Tibial nerve (tissue), 4 donors: ENCODE results near the gene MSRB3. TPM values are rescaled to one million over a fixed set of nuclear protein-coding genes. Genes with fewer than 3 reads are reported as not detected.

Experiments
- DNase-seq, 2 donors: peaks; one replicate each; pipeline ENCODE4 v3.0.0-alpha.2; 2019; ENCODE audit warnings: low spot score in 2 of 2
- H3K27ac ChIP-seq, 4 donors: fragments of 200-600 bp; sonication (generic) in 3 of 4; one replicate each; pipeline ENCODE4 v1.5.1; 2017 to 2019; ENCODE audit warnings: mild to moderate bottlenecking in 1 of 4
- H3K27me3 ChIP-seq, 2 donors: fragments of 200-600 bp; sonication (generic) in 1 of 2; one replicate each; pipeline versions ENCODE4 v1.5.1 to v1.6.0; 2017 to 2019
- H3K36me3 ChIP-seq, 3 donors: fragments of 200-600 bp; sonication (generic); one replicate each; pipeline ENCODE4 v1.5.1; 2018 to 2019
- H3K4me1 ChIP-seq, 4 donors: fragments of 200-600 bp; sonication (generic) in 3 of 4; one replicate each; pipeline ENCODE4 v1.5.1; 2017 to 2019
- H3K4me3 ChIP-seq, 4 donors: fragments of 200-600 bp; sonication (generic) in 3 of 4; one replicate each; pipeline ENCODE4 v1.5.1; 2017 to 2019; ENCODE audit warnings: mild to moderate bottlenecking in 1 of 4, moderate library complexity in 1 of 4
- H3K9me3 ChIP-seq, 4 donors: fragments of 200-600 bp; sonication (generic) in 3 of 4; one replicate each; pipeline ENCODE4 v1.5.1; 2017 to 2019
- EP300 ChIP-seq, 2 donors: sonication (generic); formaldehyde crosslinking; IDR thresholded peaks; one replicate each; pipeline ENCODE4 v1.6.1; 2017; ENCODE audit warnings: antibody characterized with exemption in 2 of 2, mild to moderate bottlenecking in 1 of 2
- POLR2A ChIP-seq, 2 donors: fragments of 450-650 bp; IDR thresholded peaks; one replicate each; pipeline ENCODE4 v1.6.1; 2017; ENCODE audit warnings: antibody characterized with exemption in 2 of 2, mild to moderate bottlenecking in 2 of 2, moderate library complexity in 2 of 2
- WGBS, 2 donors: methylation state at CpG; one replicate each; pipeline ENCODE4 v1.1.5; 2018; 5-methylcytosine and 5-hydroxymethylcytosine counted together
- total RNA-seq, 4 donors: library from RNA; depleted of rRNA; stranded (reverse); fragments of >200 nt; gene quantifications; one replicate each; pipeline ENCODE4 v1.1.0, GENCODE V29; 2016
- TF ChIP-seq, protein P1 (sequence below), 5 experiments: fragments of 200-600 bp in 3 of 5; fragments of 450-650 bp in 2 of 5; sonication (generic) in 3 of 5; IDR thresholded peaks; one replicate each; pipeline ENCODE4 v1.5.1; 2016 to 2019; ENCODE audit warnings: antibody characterized with exemption in 5 of 5, mild to moderate bottlenecking in 3 of 5, moderate library complexity in 2 of 5

The MSRB3 gene
- total RNA-seq, 4 donors from 2014 or later, result 42.0 to 64.0 (median 47.9) TPM

DNA sequence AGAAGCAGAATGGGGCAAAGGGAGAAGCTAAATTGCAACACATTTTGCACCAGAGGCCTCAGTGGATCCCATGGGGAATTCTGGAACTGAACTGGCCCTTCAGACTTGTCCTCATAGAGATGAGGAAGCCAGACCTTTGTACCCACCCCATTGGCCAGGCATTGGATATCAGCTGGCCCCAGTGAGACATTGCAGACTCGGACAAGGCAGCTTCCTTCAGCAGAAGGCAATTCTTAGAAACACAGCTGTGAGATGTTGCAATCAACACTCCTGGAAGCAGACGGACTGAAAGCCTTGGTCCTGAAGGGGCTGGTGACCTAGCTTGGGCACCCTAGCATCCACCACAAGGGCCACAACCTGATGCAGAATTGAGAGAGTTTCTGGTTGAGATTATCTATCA lies 218.1 kb downstream of the MSRB3 start:
- H3K4me1 ChIP-seq, result peaks cover 0 to 31% (median 0%) of the 10 kb centered on the region in 4 donors
- no peak for DNase-seq
- TF ChIP-seq, protein P1, sequence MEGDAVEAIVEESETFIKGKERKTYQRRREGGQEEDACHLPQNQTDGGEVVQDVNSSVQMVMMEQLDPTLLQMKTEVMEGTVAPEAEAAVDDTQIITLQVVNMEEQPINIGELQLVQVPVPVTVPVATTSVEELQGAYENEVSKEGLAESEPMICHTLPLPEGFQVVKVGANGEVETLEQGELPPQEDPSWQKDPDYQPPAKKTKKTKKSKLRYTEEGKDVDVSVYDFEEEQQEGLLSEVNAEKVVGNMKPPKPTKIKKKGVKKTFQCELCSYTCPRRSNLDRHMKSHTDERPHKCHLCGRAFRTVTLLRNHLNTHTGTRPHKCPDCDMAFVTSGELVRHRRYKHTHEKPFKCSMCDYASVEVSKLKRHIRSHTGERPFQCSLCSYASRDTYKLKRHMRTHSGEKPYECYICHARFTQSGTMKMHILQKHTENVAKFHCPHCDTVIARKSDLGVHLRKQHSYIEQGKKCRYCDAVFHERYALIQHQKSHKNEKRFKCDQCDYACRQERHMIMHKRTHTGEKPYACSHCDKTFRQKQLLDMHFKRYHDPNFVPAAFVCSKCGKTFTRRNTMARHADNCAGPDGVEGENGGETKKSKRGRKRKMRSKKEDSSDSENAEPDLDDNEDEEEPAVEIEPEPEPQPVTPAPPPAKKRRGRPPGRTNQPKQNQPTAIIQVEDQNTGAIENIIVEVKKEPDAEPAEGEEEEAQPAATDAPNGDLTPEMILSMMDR (IDR thresholded peaks at IDR 0.05), result no peak
- TF ChIP-seq POLR2A (IDR thresholded peaks at IDR 0.05), result no peak
- no peak for TF ChIP-seq EP300 (IDR thresholded peaks at IDR 0.05)
- no peak overlapping the region for H3K27ac ChIP-seq
- no peaks in the 10 kb centered on the region for H3K9me3 ChIP-seq
- no peak overlapping the region for H3K4me3 ChIP-seq
- WGBS, 2 donors, result 66 to 84% methylated on average over 2 of the region's 2 CpGs
- no peaks in the 10 kb centered on the region for H3K36me3 ChIP-seq
- H3K27me3 ChIP-seq, result no peaks in the 10 kb centered on the region

GRCh38 chr12:65497660-65498059 lies 219.2 kb downstream of the MSRB3 start:
- peaks cover 0 to 34% (median 0%) of the 10 kb centered on the region in 4 donors for H3K4me1 ChIP-seq
- no peak overlapping the region for H3K27ac ChIP-seq
- H3K36me3 ChIP-seq, result no peaks in the 10 kb centered on the region
- no peaks in the 10 kb centered on the region for H3K9me3 ChIP-seq
- H3K27me3 ChIP-seq, result no peaks in the 10 kb centered on the region
- TF ChIP-seq EP300 (IDR thresholded peaks at IDR 0.05) (peak in 1 of 2 donors; percentile 15), POLR2A (IDR thresholded peaks at IDR 0.05) (no peak)
- TF ChIP-seq, protein P1 (IDR thresholded peaks at IDR 0.05), result no peak
- DNase-seq, result no peak
- no peak overlapping the region for H3K4me3 ChIP-seq
- WGBS, 2 donors, result 81 to 89% methylated on average over 4 of the region's 4 CpGs

DNA sequence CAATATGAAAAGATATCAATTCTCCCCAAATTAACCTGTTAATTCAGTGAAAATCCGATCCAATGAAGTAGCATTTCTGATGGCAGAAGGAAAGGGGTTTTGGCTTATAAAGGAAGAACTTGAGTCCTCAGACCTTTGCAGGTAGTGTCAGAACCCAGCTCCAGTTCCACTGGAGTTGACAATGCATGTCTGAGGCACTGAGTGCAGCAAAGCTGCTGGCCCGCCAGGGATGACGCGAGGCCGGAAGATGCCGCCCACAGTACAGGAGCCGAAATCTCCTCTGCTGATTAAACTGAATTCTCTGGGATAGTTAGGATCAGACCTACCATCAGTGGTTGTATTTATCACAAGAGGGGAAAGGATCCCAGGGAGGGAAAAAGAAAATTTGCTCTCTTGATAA lies 220.7 kb downstream of the MSRB3 start:
- Histone ChIP-seq H3K9me3 (no peaks in the 10 kb centered on the region), H3K4me3 (no peak overlapping the region), H3K4me1 (peaks cover 0 to 27% (median 0%) of the 10 kb centered on the region in 4 donors), H3K27ac (no peak overlapping the region), H3K36me3 (no peaks in the 10 kb centered on the region), H3K27me3 (no peaks in the 10 kb centered on the region)
- WGBS, 2 donors, result 94 to 97% methylated on average over 7 of the region's 7 CpGs
- no peak for DNase-seq
- no peak for TF ChIP-seq POLR2A (IDR thresholded peaks at IDR 0.05)
- TF ChIP-seq EP300 (IDR thresholded peaks at IDR 0.05), result no peak
- TF ChIP-seq, protein P1 (IDR thresholded peaks at IDR 0.05), result no peak

DNA sequence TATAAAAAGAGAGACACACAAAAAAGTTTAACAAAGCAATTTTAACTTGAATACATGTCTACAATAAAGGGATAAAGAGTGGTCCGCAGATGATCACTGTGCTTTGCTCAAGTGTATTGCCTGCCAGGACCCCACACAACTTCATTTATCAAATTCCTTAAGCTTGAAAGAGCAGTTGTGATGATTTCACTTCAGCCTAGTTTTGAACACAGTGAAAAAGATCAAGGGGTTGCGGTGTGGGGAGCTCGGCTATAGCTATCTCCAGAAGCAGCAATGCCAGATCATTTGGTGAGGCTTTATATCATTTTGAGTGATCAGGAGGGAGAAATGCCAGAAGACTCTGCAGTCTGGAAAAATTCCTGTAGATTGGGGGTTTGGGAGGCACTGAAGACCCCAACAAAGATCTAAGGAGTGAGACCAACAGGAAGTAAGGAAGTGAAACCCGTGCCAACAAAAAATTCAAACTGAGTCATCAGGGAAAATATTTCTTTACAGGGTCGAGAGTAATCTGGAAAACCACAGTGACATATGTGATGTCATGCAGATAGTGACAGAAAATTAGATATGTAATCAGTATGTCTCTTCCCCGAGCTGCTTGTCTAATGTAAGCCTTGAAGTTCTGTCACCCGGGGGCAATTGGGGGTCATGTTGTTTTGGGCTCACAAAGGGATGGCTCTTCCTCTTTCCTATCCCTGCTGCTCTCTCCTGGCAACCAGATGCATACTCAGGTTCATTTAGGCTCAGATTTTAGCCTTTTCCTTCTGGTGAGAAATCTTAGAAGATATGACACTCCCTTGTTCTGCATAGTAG lies 221.8 kb downstream of the MSRB3 start:
- no peaks in the 10 kb centered on the region for H3K27me3 ChIP-seq
- H3K36me3 ChIP-seq, result no peaks in the 10 kb centered on the region
- H3K9me3 ChIP-seq, result no peaks in the 10 kb centered on the region
- no peak for DNase-seq
- WGBS, 2 donors, result 39 to 43% methylated on average over 7 of the region's 7 CpGs
- no peak overlapping the region for H3K27ac ChIP-seq
- H3K4me3 ChIP-seq, result no peak overlapping the region
- TF ChIP-seq EP300 (IDR thresholded peaks at IDR 0.05) (no peak), POLR2A (IDR thresholded peaks at IDR 0.05) (no peak)
- TF ChIP-seq, protein P1 (IDR thresholded peaks at IDR 0.05), result no peak
- H3K4me1 ChIP-seq, result peaks cover 0 to 22% (median 0%) of the 10 kb centered on the region in 4 donors

- Histone ChIP-seq H3K4me3 (no peak overlapping the region), H3K36me3 (no peaks in the 10 kb centered on the region), H3K27me3 (no peaks in the 10 kb centered on the region), H3K27ac (no peak overlapping the region), H3K9me3 (no peaks in the 10 kb centered on the region), H3K4me1 (peaks cover 0 to 22% (median 0%) of the 10 kb centered on the region in 4 donors)
- peak; percentile 72 to 81 for DNase-seq
- 46% methylated on average over 6 of the region's 6 CpGs for WGBS, 2 donors
- TF ChIP-seq EP300 (IDR thresholded peaks at IDR 0.05), result peak in 1 of 2 donors; percentile 44
- TF ChIP-seq POLR2A (IDR thresholded peaks at IDR 0.05), result no peak
Measured at GRCh38 chr12:65501093-65501621, 222.7 kb downstream of the MSRB3 start.
